Limb (tissue), 2 donors: Measurements from ENCODE around the gene AGO3.
"Not testable (repeated sequence)": the region's sequence is repeated elsewhere in the genome, so short reads cannot be mapped to it uniquely, and the experiment has no call there.

Source experiments
- DNase-seq, 2 donors: peaks; one replicate each; pipeline ENCODE4 v3.0.0-alpha.2; 2016; ENCODE audit errors: extremely low spot score in 2 of 2

Gene AGO3

DNA sequence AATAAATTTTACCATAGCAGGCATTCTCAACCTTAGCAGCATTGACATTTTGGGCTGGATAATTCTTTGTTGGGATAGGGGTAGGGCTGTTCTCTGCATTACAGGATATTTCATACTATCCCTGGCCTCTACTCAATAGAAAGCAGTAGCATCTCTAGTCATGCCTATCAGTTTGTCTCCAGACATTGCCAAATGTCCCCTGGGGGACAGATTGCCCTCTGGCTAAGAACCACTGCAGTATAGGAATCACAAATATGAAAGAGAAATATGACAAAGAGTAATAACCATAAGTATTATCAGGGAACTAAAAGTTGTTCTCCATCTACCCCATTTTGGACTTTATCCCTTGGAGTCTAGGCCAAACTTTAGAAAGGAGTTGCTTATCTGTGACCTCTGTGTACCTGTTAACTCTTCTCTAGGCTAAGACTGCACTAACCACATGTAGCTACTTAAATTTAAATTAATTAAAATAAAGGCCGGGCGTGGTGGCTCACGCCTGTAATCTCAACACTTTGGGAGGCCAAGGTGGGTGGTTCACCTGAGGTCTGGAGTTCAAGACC, 76.1 kb downstream of the AGO3 start:
- no peak for DNase-seq

DNA sequence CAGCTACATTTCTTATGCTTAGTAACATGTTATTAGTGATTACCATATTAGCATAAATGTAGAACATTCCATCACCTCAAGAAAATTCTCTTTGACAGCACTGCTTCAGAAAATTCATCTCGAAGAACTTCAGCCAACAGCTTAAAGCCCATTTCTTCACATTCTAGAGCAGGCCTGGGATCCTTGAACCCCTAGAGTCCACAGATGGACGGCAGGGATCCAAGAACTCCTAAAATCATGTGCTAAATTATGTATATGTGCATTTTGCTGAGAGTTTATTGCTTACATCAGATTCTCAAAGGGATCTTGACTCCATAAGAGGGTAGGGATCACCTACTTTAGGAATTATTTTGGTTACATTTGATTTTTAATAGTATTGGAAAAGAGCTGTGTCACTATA, 76.8 kb downstream of the AGO3 start:
- DNase-seq: no peak

DNA sequence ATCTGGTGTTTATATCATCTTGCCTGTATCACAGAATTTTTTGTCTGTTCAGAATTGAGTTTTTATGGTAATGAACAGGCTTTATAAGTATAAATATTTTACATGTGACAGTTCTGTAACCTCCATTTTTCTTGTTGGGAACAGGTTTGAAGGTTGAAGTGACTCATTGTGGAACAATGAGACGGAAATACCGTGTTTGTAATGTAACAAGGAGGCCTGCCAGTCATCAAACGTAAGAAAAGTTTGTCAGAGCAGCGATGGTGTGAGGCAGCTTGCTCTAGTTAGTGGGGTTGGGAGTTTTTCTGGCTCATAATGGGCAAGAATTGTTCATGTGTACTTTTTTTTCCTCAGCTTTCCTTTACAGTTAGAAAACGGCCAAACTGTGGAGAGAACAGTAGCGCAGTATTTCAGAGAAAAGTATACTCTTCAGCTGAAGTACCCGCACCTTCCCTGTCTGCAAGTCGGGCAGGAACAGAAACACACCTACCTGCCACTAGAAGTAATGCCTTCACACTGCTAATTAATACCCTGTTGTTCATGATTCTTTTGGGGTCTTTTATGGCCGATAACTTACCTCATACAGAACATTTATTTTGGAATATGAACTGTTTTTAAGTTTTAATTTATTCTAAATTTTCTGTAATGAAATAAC, 77.8 kb downstream of the AGO3 start:
- no peak for DNase-seq

DNA sequence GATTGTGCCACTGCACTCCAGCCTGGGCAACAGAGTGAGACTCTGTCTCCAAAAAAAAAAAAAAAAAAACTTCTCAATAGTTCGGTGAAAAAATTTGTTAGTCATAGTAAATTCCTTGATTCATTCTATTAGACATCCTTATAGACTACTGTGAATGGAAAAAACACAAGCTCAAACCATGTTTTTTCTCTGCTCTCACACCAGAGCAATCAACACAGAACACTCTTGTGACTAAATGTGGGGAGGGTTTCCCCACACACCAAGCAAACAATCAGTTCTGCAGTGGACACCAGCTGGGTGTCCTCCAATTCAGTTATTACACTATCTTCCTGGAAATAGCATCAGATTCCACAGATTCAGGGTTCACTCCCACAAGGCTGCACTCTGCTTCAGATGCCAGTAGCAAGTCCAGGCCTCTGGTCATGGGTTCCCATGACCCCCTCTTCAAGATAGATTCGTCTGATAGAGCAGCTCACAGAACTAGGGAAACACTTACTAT, 83.9 kb downstream of the AGO3 start:
- DNase-seq: no peak

DNA sequence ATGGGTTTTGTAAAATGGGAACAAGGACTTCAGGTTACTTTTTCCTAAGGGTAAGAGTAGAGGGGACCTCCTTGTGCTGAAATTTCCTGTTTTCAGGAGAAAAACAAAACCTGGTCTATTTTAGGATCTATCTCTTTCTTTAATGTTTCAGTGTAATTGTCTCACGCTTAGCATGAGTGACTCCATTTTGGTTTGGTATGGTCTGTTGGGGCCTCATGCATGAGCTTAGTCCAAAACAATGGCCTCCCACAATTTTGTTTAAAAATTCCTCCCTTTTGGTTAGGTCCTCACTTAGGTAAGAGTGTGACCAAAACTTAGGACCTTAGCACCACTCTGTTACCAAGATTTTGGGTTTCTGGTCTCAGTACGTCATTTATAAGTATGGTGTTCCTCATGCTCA, 85.8 kb downstream of the AGO3 start:
- no peak for DNase-seq

DNA sequence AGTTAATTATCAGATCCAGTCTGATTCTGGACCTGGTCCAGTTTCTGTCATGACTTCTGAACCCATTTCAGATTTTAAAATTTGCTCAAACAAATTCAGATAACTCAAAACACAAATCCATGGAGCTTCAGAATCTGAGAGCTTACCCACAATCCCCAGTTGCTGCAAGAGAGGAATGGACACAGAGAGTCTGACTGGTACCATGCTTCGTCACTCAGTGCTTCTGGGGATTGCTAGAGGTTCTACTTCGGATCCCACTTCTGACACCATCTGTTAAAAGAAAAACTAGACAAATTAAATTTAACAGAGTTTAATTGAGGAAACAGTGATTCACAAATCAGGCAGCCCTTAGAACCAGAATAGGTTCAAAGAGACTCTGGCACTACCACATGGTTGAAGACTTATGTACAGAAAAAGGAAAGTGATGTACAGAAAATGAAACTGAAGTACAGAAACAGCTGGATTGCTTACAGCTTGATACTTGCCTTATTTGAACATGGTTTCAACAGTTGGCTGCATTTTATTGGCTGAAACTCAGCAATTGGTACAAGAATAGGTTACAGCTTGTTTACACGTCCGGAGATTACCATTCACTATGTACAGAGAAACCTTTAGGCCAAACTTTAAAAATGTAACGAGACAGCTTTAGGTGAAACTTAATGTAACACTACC, 92.3 kb downstream of the AGO3 start:
- no peak for DNase-seq

DNA sequence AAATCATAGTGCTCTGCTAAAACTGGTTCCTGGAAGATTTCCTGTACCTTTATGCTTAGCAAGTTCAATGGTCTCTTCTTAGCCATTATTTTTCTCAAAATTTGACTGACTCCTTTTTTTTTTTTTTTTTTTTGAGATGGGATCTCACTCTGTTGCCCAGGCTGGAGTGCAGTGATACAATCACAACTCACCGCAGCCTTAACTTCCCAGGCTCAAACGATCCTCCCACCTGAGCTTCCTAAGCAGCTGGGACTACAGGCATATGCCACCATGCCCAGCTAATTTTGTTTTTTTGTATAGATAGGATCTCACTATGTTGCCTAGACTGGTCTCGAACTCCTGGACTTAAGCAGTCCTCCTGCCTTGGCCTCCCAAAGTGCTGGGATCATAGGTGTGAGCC, 93.1 kb downstream of the AGO3 start:
- not testable (repeated sequence) for DNase-seq

DNA sequence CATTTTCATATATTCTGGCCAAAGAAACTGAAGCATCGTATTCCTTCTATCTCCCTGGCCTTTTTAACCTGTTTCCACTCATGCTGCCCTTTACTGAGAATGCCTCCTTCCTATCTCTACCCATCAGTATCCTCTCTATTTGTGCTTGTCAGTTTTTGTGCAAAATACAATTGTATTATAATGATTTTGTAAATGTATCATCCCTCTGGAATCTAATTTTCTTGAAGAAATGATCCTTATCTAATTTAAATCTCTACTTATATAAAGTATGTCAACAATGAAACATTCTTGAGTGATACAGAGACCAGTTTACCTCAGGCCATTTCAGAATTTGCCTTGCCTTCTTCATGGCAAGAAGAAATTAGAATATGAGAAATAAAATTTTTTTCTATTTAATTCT, 93.9 kb downstream of the AGO3 start:
- no peak for DNase-seq

DNA sequence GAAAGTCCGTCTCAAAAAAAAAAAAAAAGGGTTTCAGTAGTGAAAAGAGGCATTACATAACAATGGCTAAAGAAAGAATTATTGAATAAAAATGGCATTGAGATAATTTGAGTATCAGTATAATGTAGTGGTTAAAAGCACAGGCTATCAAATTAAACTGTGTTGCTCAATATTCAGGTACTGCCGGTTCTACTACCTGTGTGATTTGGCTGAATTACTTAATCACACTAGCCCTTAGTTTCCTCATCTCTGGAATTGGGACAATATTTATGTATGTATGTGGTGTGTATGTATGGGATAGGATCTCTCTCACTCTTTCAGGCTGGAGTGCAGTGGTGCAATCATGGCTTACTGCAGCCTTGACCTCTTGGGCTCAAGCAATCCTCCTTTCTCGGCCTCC, 96.9 kb downstream of the AGO3 start:
- DNase-seq: no peak

DNA sequence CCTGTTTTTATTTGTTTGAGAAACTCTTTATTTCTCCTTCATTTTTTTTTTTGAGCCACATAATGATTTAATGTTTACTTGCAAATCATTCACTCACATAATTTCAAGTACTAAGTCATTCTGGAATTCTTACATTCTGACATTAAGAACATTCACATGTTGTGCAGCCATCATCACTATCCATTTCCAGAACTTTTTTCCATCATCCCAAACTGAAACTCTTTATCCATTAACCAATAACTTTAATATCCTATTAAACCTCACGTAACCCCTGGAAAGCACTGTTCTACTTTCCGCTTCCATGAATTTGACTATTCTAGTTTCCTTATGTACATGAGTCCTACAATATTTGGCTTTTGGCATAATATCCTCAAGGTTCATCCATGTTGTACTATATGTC, 100.5 kb downstream of the AGO3 start:
- no peak for DNase-seq

DNA sequence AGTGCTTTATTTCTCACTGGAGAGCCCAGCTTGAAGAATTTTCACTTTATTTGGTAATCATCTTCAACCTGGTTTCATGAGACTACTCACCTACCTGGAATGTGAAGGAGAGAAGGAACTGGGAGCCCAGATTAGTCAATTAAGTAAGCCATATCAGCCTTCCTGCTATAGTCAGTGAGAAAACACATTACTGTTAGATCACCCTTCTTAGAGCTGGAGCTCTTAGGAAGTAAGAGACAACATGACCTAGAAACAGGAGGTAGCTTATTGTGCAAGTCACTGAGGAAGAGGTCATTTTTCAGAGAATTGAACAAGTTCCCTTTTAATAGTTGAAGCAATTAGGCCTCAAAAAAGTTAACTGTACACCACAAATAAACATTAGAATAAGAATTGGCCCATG, 103.8 kb downstream of the AGO3 start:
- DNase-seq: no peak

DNA sequence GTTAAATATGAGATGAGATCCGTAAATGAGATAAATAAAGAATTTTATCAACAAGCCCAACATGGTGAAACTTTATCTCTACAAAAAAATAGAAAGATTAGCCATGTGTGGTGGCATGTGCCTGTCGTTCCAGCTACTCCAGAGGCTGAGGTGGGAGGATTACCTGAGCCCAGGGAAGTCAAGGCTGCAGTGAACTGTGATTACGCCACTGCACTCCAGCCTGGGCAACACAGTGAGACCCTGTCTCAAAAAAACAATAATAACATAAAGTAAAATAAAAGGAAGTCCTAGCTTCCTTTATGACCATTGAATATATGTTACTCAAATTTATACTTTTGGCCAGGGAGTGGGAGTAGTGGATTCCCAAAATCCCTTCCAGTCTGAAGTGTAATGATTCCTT, 104.2 kb downstream of the AGO3 start:
- DNase-seq: no peak

DNA sequence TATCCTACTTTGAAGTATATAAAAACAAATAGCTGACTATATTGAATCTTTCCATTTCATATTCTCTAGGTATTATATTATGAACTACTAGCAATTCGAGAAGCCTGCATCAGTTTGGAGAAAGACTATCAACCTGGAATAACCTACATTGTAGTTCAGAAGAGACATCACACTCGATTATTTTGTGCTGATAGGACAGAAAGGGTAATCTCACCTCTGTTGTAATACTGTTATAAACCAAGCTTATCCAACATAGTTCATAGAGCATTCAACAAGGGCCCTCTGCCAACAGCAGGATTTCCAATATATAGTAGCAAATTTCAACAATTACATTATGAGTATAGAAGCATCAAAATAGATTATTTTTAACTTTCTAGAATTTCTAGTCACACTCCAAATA, 109.3 kb downstream of the AGO3 start:
- no peak for DNase-seq

DNA sequence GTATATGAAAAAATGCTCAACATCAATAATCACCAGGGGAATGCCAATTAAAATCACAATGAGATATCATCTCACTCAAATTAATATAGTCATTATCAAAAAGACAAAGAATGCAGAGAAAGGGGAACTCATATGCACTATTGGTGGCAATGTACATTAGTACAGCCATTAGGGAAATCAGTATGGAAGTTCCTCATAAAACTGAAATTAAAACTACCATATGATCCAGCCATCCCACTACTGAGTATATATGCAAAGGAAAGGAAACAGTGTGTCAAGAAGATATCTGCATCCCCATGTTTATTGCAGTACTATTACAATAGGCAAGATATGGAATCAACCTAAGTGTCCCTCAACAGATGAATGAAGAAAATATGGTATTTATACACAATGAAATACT, 120.9 kb downstream of the AGO3 start:
- DNase-seq: no peak

DNA sequence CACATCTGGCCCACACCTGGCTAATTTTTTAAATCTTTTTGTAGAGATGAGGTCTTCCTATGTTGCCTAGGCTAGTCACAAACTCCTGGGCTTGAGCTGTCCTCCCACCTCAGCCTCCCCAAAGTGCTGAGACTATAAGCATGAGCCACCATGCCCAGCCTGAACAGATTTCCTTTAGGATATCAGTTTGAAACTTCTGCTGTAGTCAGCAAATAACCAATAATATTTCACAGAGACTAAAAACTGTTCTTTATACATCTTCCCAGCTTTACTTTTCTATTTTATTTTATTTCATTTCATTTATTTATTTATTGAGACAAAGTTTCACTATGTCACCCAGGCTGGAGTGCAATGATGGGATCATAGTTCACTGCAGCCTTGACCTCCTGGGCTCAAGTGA, 123.1 kb downstream of the AGO3 start:
- DNase-seq: no peak

DNA sequence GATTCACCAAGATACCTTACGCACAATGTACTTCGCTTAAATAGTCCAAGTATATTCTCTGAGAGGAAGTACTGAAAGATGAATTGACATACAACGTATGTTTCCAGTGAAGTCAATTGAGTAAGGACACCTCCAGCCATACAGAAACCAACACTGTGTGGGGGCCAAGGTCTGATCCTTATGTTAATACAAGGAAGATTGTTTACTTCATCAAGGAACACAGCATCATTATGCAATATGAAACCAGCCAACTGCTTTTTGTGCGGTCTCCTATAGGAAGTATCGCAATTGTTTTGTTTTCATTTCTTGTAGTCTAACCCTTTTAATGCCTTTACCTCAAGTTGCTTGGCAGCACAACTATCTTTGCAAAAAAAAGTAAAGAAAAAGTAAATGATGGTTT, 124.8 kb downstream of the AGO3 start:
- DNase-seq: no peak

DNA sequence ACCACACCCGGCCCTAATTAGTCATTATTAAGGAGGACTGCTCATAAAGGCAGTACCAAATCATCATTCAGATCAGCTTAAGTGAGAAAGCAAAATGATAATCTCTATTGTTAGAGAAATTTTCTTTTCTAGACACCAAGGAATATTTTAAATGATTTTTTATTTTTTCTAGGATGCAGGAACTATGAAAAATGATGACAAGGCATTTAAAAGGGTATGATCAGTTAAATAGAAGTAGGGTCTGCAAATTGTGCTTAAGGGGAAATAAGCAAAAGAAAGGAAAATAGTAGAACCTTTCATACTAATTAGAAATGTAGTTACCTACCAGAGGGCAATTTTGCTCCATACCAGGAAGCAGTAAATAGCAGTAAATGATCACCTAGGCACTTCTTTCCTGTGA, 131.4 kb downstream of the AGO3 start:
- no peak for DNase-seq

DNA sequence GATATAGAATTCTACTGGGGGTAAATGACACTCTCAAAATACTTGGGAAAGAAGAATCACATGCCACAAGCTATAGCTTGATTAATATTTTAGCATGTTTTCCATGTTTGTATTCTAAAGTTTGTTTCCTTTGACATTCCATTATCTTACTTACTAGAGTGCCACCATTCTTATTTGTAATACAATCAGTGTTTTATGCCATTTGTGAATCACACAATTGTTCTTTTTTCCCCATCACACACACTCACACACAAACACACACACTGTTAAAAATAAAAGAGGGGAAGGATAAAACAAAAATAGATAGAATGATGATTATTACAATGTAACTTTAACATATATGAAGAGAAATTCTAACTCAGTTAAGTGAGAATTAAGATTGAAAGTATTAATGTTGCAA, 137.0 kb downstream of the AGO3 start:
- no peak for DNase-seq

DNA sequence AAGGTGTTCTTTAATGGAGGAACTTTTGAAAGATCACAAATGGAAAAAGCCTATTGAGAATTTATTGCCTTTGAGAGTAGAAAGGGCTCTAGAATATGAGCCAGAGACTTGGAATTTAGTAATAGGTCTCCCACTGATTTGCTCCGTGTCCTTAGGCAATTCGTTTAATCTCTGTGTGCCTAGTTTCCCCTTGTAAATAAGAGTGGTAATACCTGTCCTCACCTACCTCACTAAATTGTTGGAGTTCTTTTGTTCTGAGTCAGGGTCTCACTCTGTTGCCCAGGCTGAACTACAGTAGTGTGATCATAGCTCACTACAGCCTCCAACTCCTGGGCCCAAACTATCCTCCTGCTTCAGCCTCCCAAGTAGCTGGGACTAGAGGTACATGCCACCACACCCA, 138.0 kb downstream of the AGO3 start:
- DNase-seq: no peak

DNA sequence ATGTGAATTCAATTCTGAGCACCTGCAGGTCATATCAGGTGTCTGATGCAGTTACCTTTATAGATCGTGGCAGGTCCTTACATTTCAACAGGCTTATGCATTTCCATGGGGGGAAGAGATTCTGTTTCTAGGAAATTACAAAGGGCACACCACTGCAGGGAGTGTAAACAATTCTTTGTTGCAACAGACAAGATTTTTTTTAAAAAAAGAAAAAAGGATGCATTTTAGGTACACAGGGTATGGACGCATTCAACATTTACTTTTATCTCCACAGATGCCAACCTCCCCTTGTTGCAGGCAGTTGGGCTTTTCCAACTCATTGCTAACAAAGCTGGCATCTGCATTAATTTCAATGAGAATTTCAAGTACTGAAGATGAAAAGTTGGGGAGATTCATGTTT, 139.4 kb downstream of the AGO3 start:
- DNase-seq: no peak

DNA sequence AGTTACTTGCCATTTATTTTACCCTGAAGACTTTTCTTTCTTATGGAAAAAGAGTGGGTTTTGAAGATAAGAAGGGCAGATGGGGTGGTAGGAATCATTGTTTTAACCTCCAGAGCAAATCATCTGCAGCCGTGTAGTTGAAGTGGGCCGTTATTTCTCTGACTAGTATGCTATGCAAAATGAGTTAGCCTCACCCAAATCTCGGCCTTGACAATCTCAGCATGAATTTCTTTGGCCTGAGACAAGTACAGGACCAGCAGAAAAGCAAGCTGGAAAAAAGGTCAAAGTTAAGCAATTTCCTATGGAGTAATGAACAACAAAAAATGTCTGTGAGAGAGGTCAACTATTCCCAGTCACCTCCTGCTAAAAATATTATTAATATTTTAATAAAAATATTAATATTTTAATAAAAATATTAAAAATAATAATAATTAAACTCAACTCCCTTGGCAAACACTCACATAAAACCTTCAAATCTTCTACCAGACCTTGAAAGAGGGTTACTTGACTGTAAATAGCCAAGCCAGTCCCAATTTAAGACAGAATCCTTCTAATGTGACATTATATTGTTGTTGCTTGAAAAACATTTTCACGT, 146.2 kb downstream of the AGO3 start:
- DNase-seq: no peak

DNA sequence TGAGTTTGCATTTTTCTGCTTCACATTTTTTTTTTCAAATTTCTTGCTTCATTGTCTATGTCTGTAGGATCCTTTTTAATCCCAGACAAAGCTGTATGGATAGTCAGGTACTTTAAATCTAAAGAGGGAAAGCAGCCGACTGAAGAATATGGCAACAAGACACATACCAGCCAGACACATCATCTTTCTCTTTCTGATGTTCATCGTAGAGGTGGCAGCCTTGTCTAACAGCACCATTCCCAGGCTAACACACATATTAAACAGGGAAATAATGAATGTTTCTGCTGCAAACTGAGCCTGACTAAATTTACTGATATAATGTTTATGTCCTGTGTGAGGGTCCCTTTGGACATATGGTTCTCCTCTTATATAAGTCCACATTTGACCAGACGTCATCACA, 149.3 kb downstream of the AGO3 start:
- no peak for DNase-seq

DNA sequence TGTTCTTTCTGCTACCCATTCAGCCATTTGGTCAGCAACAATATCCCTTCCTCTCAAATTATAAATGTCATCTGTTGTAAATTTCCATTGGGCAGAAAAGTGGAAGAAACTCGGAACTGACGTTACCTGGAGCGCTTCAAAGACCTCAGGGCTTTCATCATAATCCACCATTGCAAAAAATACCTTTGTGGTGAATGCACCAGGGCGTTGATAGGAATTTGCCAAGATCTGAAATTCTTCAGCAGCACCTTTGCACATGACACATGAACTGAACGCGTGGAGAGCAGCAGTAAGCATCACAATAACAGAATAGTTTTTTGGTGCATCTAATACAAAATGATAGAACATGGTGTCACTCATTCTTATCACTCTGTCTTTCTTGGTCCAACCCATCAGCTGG, 149.9 kb downstream of the AGO3 start:
- no peak for DNase-seq
